Panc1 (cell line): ENCODE data around the gene PXK. TPM values are rescaled to one million over a fixed set of nuclear protein-coding genes. Genes with fewer than 3 reads are reported as not detected.

Experiments used
- ATAC-seq: fragments of 200-7000 bp; cut with Tn5 transposase; 2 replicates; pipeline ENCODE4 v1.9.1; 2020; ENCODE audit warnings: mild to moderate bottlenecking, moderate library complexity
- BruUV-seq: library from RNA; stranded (reverse); fragments of 400-500 nt; replicated peaks from 2 replicates; lab custom pipeline; 2021; lab: Mats Ljungman, UMichigan
- CTCF ChIA-PET: fragments of 300-600 bp; sonication (Branson Sonifier 250); formaldehyde crosslinking; loops from one replicate; lab custom pipeline; 2022; ENCODE audit warnings: antibody characterized with exemption; lab: Charles Lee
- POLR2A ChIA-PET: fragments of 300-600 bp; sonication (Branson Sonifier 250); formaldehyde crosslinking; loops from one replicate; lab custom pipeline; 2022; ENCODE audit warnings: antibody characterized with exemption; lab: Charles Lee
- DNase-seq: peaks from one replicate; pipeline ENCODE4 v3.0.0-alpha.2; 2010; ENCODE audit warnings: low read depth, low spot score
- H3K27ac ChIP-seq: 2 replicates; pipeline ENCODE4 v1.5.1; 2011; ENCODE audit warnings: mild to moderate bottlenecking, low read length, inconsistent platforms
- H3K27me3 ChIP-seq: fragments of 200-500 bp; sonication (Bioruptor generic); 2 replicates; pipeline ENCODE4 v1.6.0; 2014; ENCODE audit warnings: low read length, inconsistent platforms; ENCODE audit not compliant: control insufficient read depth, insufficient read depth
- H3K36me3 ChIP-seq: fragments of 200-500 bp; sonication (Bioruptor generic); 2 replicates; pipeline ENCODE4 v1.5.1; 2014; ENCODE audit warnings: inconsistent platforms, mild to moderate bottlenecking, low read length, moderate library complexity; ENCODE audit not compliant: control insufficient read depth, insufficient read depth
- H3K4me1 ChIP-seq: 2 replicates; pipeline ENCODE4 v1.5.1; 2011; ENCODE audit warnings: inconsistent platforms, mild to moderate bottlenecking, low read length, moderate library complexity; ENCODE audit not compliant: control insufficient read depth, insufficient read depth
- H3K4me3 ChIP-seq, 2 experiments: 2 replicates each; pipeline ENCODE4 v1.5.1; 2011 to 2012; ENCODE audit warnings: low read depth in 2 of 2, low read length in 2 of 2, mild to moderate bottlenecking in 2 of 2, inconsistent platforms in 1 of 2, moderate library complexity in 1 of 2
- H3K9me3 ChIP-seq: fragments of 200-500 bp; sonication (Bioruptor generic); 2 replicates; pipeline ENCODE4 v1.5.1; 2014; ENCODE audit warnings: low read depth, mild to moderate bottlenecking, inconsistent platforms, low read length, moderate library complexity; ENCODE audit not compliant: control insufficient read depth, insufficient read depth
- CTCF ChIP-seq: fragments of 450-650 bp; IDR thresholded peaks from 2 replicates; pipeline ENCODE4 v1.5.1; 2017; ENCODE audit warnings: mild to moderate bottlenecking
- POLR2AphosphoS5 ChIP-seq: IDR thresholded peaks from 2 replicates; pipeline ENCODE4 v1.6.1; 2012; ENCODE audit warnings: mild to moderate bottlenecking, low read depth, low read length, moderate library complexity
- REST ChIP-seq, 2 experiments: IDR thresholded peaks; 2 replicates each; pipeline ENCODE4 v1.6.1; 2011 to 2012; ENCODE audit warnings: low read depth in 2 of 2, control low read depth in 1 of 2, low read length in 1 of 2, mild to moderate bottlenecking in 1 of 2, moderate library complexity in 1 of 2; ENCODE audit not compliant: insufficient read depth in 1 of 2
- SIN3A ChIP-seq: IDR thresholded peaks from 2 replicates; pipeline ENCODE4 v1.6.1; 2012; ENCODE audit warnings: low read depth, mild to moderate bottlenecking, low read length, moderate library complexity, borderline replicate concordance; ENCODE audit not compliant: insufficient read depth
- TCF7L2 ChIP-seq: IDR thresholded peaks from 2 replicates; pipeline ENCODE4 v1.6.1; 2011; ENCODE audit warnings: mild to moderate bottlenecking, low read depth, low read length, inconsistent platforms
- in situ Hi-C: cut with HindIII; loops from 2 replicates; pipeline ENCODE4 v1.10.0; 2016; ENCODE audit warnings: low sequenced_read_pairs, low pct_unique_long_range_greater_than_20kb
- intact Hi-C: fragments of 100-400 bp; cut with micrococcal nuclease; formaldehyde crosslinking; loops from one replicate; pipeline ENCODE4 v1.10.0; 2022; ENCODE audit not compliant: unreplicated experiment
- total RNA-seq: library from RNA; stranded (reverse); gene quantifications from one replicate; pipeline ENCODE4 v1.2.1, GENCODE V29; 2021; ENCODE audit not compliant: unreplicated experiment

Gene PXK
- total RNA-seq, 1 experiment from 2014 or later: 14.2 TPM

DNA sequence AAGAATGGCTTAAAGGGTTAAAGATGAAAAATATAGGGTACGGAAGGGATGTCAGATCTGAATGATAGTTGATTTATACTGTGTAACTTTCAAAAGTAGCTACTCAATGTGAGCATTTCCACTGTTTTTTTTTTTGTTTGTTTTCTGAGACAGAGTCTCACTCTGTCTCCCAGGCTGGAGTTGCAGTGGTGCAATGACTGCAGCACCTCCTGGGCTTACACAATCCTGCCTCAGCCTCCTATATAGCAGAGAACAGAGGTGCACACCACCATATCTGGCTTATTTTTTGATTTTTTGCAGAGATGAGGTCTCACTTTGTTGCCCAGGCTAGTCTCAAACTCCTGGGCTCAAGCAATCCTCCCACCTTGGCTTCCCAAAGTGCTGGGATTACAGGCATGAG is 9.9 kb upstream of the PXK start:
- TF ChIP-seq SIN3A (no peak), REST (IDR thresholded peaks at IDR 0.05; ENCODE audit: insufficient read depth in 1 of 2, low read depth in 2 of 2, low read length in 1 of 2) (no peak), CTCF (no peak), TCF7L2 (no peak), POLR2AphosphoS5 (no peak)
- no peak overlapping the region for H3K4me3 ChIP-seq
- ATAC-seq: no peak
- ChIA-PET POLR2A (no interaction called here), CTCF (no interaction called here)
- H3K27ac ChIP-seq: no peak overlapping the region
- no peaks in the 10 kb centered on the region for H3K9me3 ChIP-seq
- no peak for DNase-seq
- in situ Hi-C loops: no loop called here
- no TSS peak for BruUV-seq
- no peaks in the 10 kb centered on the region; the same call in 1 of the 2 replicates for H3K36me3 ChIP-seq
- intact Hi-C loops: no loop called here
- no peaks in the 10 kb centered on the region for H3K27me3 ChIP-seq
- H3K4me1 ChIP-seq: no peaks in the 10 kb centered on the region; the same call in 1 of the 2 replicates

DNA sequence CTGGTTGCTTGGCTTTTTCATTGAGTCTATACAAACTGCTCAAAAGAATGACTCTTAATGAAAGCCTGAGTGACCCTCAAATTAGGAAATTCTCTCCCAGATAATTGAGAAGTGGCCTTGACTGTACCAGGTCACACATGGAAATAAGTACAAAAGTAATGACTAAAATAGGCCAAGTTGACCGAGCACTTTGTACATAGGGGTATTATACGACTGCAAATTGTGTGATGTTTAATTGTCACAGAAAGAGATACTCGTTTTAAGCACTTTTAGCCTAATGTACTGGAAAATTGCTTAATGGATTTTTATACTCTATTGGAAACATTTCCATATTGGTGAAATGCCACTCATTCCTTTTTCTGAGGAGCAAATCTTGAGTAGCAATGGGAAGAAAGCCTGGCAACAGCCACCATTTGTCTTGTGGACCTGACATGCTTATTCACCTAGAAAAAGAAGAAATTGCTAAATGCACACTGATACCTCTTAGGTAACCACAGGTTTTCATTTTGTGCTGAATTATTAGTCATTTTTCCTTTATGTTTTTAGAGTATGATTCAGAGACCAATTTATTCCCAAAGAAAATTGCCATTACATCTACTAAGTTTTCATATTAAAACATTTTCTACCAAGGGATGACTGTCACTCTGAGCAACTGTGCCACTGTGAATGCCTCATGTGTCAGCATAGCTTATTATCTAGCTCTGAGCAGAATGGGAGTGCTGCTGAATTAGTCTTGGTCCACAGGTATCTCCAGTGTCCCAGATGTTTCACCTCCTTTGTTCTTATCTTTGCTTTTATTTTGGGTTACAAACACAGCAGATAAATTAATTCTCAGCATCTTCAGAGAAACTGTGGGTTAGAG is 8.9 kb upstream of the PXK start:
- in situ Hi-C loops: no loop called here
- no peak for ATAC-seq

More for the DNA sequence above, 8.9 kb upstream of the PXK start:
- no TSS peak for BruUV-seq
- no peak for DNase-seq
- Histone ChIP-seq H3K27ac (no peak overlapping the region), H3K4me3 (no peak overlapping the region), H3K9me3 (no peaks in the 10 kb centered on the region), H3K4me1 (no peaks in the 10 kb centered on the region; the same call in 1 of the 2 replicates), H3K36me3 (no peaks in the 10 kb centered on the region), H3K27me3 (no peaks in the 10 kb centered on the region)
- intact Hi-C loops: no loop called here
- no peak for TF ChIP-seq REST (IDR thresholded peaks at IDR 0.05; ENCODE audit: insufficient read depth in 1 of 2, low read depth in 2 of 2, low read length in 1 of 2)
- no peak for TF ChIP-seq POLR2AphosphoS5
- TF ChIP-seq TCF7L2: no peak
- TF ChIP-seq SIN3A: no peak
- TF ChIP-seq CTCF: no peak
- ChIA-PET CTCF (no interaction called here), POLR2A (no interaction called here)
